OCI-LY3 (cell line): ENCODE measurements around the gene MAMDC2.

Experiments used
- H2AFZ ChIP-seq: fragments of 200-600, 300-600 bp; shearing (Covaris generic); 2 replicates; pipeline ENCODE4 v1.6.0; 2014; ENCODE audit warnings: antibody characterized with exemption, low read depth, low read length
- H3K27ac ChIP-seq: fragments of 200-600, 300-600 bp; sonication (generic); 2 replicates; pipeline ENCODE4 v1.5.1; 2014; ENCODE audit warnings: mild to moderate bottlenecking, low read length, moderate library complexity, mixed read lengths
- H3K27me3 ChIP-seq: fragments of 200-600, 300-600 bp; sonication (generic); 2 replicates; pipeline ENCODE4 v1.6.1; 2014; ENCODE audit warnings: low read depth, low read length, mixed read lengths
- H3K36me3 ChIP-seq: fragments of 200-600, 300-600 bp; sonication (generic); replicated peaks from 2 replicates; pipeline ENCODE3; 2014; ENCODE audit warnings: low read depth, low read length, mixed read lengths
- H3K4me1 ChIP-seq: fragments of 300-600, 200-600 bp; sonication (generic); 2 replicates; pipeline ENCODE4 v1.6.1; 2014; ENCODE audit warnings: low read length, mixed read lengths
- H3K4me2 ChIP-seq: fragments of 200-600, 300-600 bp; sonication (generic); 2 replicates; pipeline ENCODE4 v1.6.1; 2014; ENCODE audit warnings: low read length, mixed read lengths
- H3K4me3 ChIP-seq: fragments of 300-600, 200-600 bp; sonication (generic); 2 replicates; pipeline ENCODE4 v1.5.1; 2014; ENCODE audit warnings: antibody characterized with exemption, mild to moderate bottlenecking, low read length, moderate library complexity
- H3K79me2 ChIP-seq: fragments of 300-600, 200-600 bp; shearing (Covaris generic); 2 replicates; pipeline ENCODE4 v1.6.1; 2014; ENCODE audit warnings: mild to moderate bottlenecking, low read length, mixed read lengths
- H3K9ac ChIP-seq: fragments of 300-600, 200-600 bp; shearing (Covaris generic); 2 replicates; pipeline ENCODE4 v1.6.0; 2014; ENCODE audit warnings: mild to moderate bottlenecking, low read length, moderate library complexity
- H3K9me3 ChIP-seq: fragments of 200-600, 300-600 bp; shearing (Covaris generic); 2 replicates; pipeline ENCODE4 v1.6.1; 2014; ENCODE audit warnings: low read length, mixed read lengths; ENCODE audit not compliant: insufficient read depth
- H4K20me1 ChIP-seq: fragments of 200-600, 300-600 bp; sonication (generic); 2 replicates; pipeline ENCODE4 v1.6.1; 2016; ENCODE audit warnings: low read length, mixed read lengths; ENCODE audit not compliant: insufficient read depth
- CTCF ChIP-seq: fragments of 200-600, 300-600 bp; sonication (generic); IDR thresholded peaks from 2 replicates; pipeline ENCODE4 v1.5.1; 2014; ENCODE audit warnings: antibody characterized with exemption, low read length, low read depth
- EZH2phosphoT487 ChIP-seq: fragments of 200-600 bp; shearing (Covaris generic); IDR thresholded peaks from 2 replicates; pipeline ENCODE4 v1.6.1; 2018; ENCODE audit warnings: antibody characterized with exemption, mixed run types, low read depth

Gene MAMDC2

GRCh38 chr9:70257991-70258691 is 214.5 kb downstream of the MAMDC2 start:
- Histone ChIP-seq H3K9ac (peak overlapping the region; percentile 66), H3K4me1 (peaks cover 32% of the 10 kb centered on the region), H3K9me3 (no peaks in the 10 kb centered on the region), H3K36me3 (peaks cover 27% of the 10 kb centered on the region), H3K79me2 (peaks cover 43% of the 10 kb centered on the region), H4K20me1 (peaks cover 30% of the 10 kb centered on the region), H3K27me3 (no peaks in the 10 kb centered on the region), H2AFZ (peak overlapping the region; percentile 48), H3K4me3 (peak overlapping the region; percentile 81), H3K27ac (peak overlapping the region; percentile 38), H3K4me2 (peak overlapping the region; percentile 73)
- no peak for TF ChIP-seq CTCF
- no peak for TF ChIP-seq EZH2phosphoT487

GRCh38 chr9:70258692-70259511 is 215.3 kb downstream of the MAMDC2 start, which contains the start of gene SMC5:
SMC5 (plus strand) TSS chr9:70258978; CDS start chr9:70259079, 101 bp downstream.
- H3K4me2 ChIP-seq: peak within 1 kb of the TSS; percentile 73
- H3K27ac ChIP-seq: peak within 1 kb of the TSS; percentile 49
- peaks cover 32% of the 10 kb centered on the region for H3K4me1 ChIP-seq
- H3K4me3 ChIP-seq: peak within 1 kb of the TSS; percentile 81
- H3K79me2 ChIP-seq: peaks cover 48% of the 10 kb centered on the region
- peak within 1 kb of the TSS; percentile 81 for H3K9ac ChIP-seq
- no peaks in the 10 kb centered on the region for H3K27me3 ChIP-seq
- peak within 1 kb of the TSS; percentile 68 for H2AFZ ChIP-seq
- H4K20me1 ChIP-seq: peaks cover 35% of the 10 kb centered on the region
- TF ChIP-seq CTCF: no peak
- TF ChIP-seq EZH2phosphoT487: no peak
- peaks cover 30% of the 10 kb centered on the region for H3K36me3 ChIP-seq
- no peaks in the 10 kb centered on the region for H3K9me3 ChIP-seq

GRCh38 chr9:70259512-70259802 is 215.8 kb downstream of the MAMDC2 start:
- Histone ChIP-seq H2AFZ (peak overlapping the region; percentile 68; the same call in 1 of the 2 replicates), H3K4me3 (peak overlapping the region; percentile 81), H3K79me2 (peaks cover 48% of the 10 kb centered on the region), H4K20me1 (peaks cover 35% of the 10 kb centered on the region), H3K4me2 (peak overlapping the region; percentile 72), H3K9me3 (no peaks in the 10 kb centered on the region), H3K4me1 (peaks cover 32% of the 10 kb centered on the region), H3K27me3 (no peaks in the 10 kb centered on the region), H3K36me3 (peaks cover 34% of the 10 kb centered on the region), H3K9ac (peak overlapping the region; percentile 81), H3K27ac (peak overlapping the region; percentile 49)
- no peak for TF ChIP-seq EZH2phosphoT487
- no peak for TF ChIP-seq CTCF

GRCh38 chr9:70260007-70260443 is 216.4 kb downstream of the MAMDC2 start:
- Histone ChIP-seq H3K27me3 (no peaks in the 10 kb centered on the region), H3K4me2 (peak overlapping the region; percentile 72), H3K4me1 (peaks cover 32% of the 10 kb centered on the region), H3K9ac (no peak overlapping the region), H2AFZ (no peak overlapping the region), H3K79me2 (peaks cover 48% of the 10 kb centered on the region), H3K27ac (no peak overlapping the region), H4K20me1 (peaks cover 35% of the 10 kb centered on the region), H3K36me3 (peaks cover 38% of the 10 kb centered on the region), H3K9me3 (no peaks in the 10 kb centered on the region), H3K4me3 (peak overlapping the region; percentile 81)
- TF ChIP-seq CTCF: no peak
- TF ChIP-seq EZH2phosphoT487: no peak
